Upper lobe of right lung (tissue), 1 donor: ENCODE results near the gene CRYBB3. TPM values are rescaled to one million over a fixed set of nuclear protein-coding genes. Genes with fewer than 3 reads are reported as not detected.
"Not testable (repeated sequence)": the region's sequence is repeated elsewhere in the genome, so short reads cannot be mapped to it uniquely, and the experiment has no call there.

ENCODE experiments used
- ATAC-seq: fragments of 200-7000 bp; cut with Tn5 transposase; one replicate; pipeline ENCODE4 v1.9.1; 2020; ENCODE audit warnings: mild to moderate bottlenecking, moderate library complexity
- DNase-seq: peaks from one replicate; pipeline ENCODE4 v3.0.0-alpha.2; 2020
- H3K27ac ChIP-seq: fragments of 200-600 bp; one replicate; pipeline ENCODE4 v1.8.0; 2022
- H3K27me3 ChIP-seq: fragments of 200-600 bp; one replicate; pipeline ENCODE4 v1.8.0; 2022; ENCODE audit warnings: mild to moderate bottlenecking
- H3K36me3 ChIP-seq: fragments of 200-600 bp; one replicate; pipeline ENCODE4 v1.8.0; 2022
- H3K4me1 ChIP-seq: fragments of 200-600 bp; one replicate; pipeline ENCODE4 v1.8.0; 2022
- H3K4me3 ChIP-seq: fragments of 200-600 bp; one replicate; pipeline ENCODE4 v1.8.0; 2022; ENCODE audit warnings: mild to moderate bottlenecking
- H3K9me3 ChIP-seq: fragments of 200-600 bp; one replicate; pipeline ENCODE4 v1.8.0; 2022
- CTCF ChIP-seq: fragments of 200-600 bp; IDR thresholded peaks from one replicate; pipeline ENCODE4 v1.8.0; 2022; ENCODE audit warnings: antibody characterized with exemption
- intact Hi-C: fragments of 100-400 bp; cut with DNase I; formaldehyde crosslinking; loops from one replicate; pipeline ENCODE4 v1.11.0; 2022
- total RNA-seq: library from RNA; stranded (reverse); fragmentation: NEBNext Ultra II Directional; extraction: Animal tissue kit (Norgen Biotek cat#: 25700); gene quantifications from one replicate; pipeline ENCODE4 v1.2.1, GENCODE V29; 2021
- donor health status: DM: no; HTN: yes; CAD: no; lungs with severe emphysema.

The CRYBB3 gene
- total RNA-seq, 1 donor from 2014 or later: 0.72 TPM

- no peak overlapping the region for H3K27ac ChIP-seq
- H3K36me3 ChIP-seq: peaks cover 19% of the 10 kb centered on the region
- no peaks in the 10 kb centered on the region for H3K9me3 ChIP-seq
- no peaks in the 10 kb centered on the region for H3K27me3 ChIP-seq
- H3K4me3 ChIP-seq: no peak overlapping the region
- intact Hi-C loops: no loop called here
- no peak for TF ChIP-seq CTCF
- ATAC-seq (no peak), DNase-seq (peak; percentile 54)
- no peaks in the 10 kb centered on the region for H3K4me1 ChIP-seq
Observed at GRCh38 chr22:25197340-25197739, 2.3 kb upstream of the CRYBB3 start.

DNA sequence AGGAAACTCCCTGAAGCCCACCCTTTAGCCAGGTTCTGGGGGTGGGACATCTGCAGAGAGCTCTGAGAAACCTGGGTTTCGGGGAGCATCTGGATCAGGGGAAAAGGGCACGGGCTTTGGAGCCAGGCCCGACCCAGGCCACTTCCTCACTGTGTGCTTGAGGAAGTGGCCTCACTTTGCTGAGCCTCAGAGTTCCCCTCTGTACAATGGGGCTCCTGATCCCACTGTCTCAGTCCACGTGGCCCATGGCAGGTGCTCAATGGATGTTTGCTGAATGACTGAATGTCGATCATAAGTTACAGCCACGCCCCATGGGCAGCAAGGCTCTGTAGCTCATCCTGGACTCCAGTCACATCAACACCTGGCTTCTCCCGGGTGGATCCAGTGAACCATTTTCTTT lies 1.3 kb downstream of the CRYBB3 start:
- Histone ChIP-seq H3K36me3 (no peaks in the 10 kb centered on the region), H3K27ac (no peak overlapping the region), H3K27me3 (no peaks in the 10 kb centered on the region), H3K4me3 (no peak overlapping the region), H3K9me3 (no peaks in the 10 kb centered on the region), H3K4me1 (no peaks in the 10 kb centered on the region)
- DNase-seq: peak; percentile 32
- no peak for TF ChIP-seq CTCF
- intact Hi-C loops: no loop called here
- ATAC-seq: no peak

DNA sequence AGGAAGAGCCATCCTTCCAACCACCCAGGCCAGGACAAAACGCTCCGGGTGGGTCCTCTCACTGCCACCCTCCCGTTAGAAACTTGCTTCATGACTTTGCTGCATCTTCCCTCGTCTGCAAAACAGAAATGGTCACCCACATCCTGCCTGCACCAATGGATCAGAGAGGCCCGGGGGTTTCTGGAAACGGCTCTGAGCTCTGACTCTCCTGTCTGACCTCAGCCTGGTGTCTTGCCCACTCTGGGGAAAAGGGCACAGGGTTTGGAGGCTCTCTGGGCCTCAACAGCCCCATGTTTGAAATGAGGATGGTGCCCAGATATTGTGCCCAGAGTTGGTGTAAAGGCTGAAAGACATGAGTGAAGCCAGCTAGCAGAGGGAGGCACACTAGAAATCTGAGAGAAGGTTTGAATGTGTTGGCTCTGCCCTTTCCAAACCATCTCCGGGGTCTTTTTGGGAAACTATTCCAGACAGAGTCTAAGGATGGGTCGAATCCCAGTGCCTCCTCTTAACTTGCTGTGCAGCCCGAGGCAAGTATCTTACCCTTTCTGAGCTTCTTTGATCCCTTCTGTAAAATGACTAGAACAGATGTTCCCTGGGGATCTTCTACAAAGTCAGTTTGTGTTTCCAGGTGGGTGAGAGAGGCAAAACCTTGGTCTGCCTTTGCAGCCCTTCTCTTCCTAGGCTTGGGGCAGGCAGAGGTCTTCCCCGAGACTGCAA lies 2.1 kb downstream of the CRYBB3 start:
- ATAC-seq (no peak), DNase-seq (peak; percentile 53)
- no peak for TF ChIP-seq CTCF
- no peaks in the 10 kb centered on the region for H3K4me1 ChIP-seq
- no peaks in the 10 kb centered on the region for H3K9me3 ChIP-seq
- H3K36me3 ChIP-seq: no peaks in the 10 kb centered on the region
- H3K27ac ChIP-seq: no peak overlapping the region
- no peaks in the 10 kb centered on the region for H3K27me3 ChIP-seq
- intact Hi-C loops: no loop called here
- no peak overlapping the region for H3K4me3 ChIP-seq

DNA sequence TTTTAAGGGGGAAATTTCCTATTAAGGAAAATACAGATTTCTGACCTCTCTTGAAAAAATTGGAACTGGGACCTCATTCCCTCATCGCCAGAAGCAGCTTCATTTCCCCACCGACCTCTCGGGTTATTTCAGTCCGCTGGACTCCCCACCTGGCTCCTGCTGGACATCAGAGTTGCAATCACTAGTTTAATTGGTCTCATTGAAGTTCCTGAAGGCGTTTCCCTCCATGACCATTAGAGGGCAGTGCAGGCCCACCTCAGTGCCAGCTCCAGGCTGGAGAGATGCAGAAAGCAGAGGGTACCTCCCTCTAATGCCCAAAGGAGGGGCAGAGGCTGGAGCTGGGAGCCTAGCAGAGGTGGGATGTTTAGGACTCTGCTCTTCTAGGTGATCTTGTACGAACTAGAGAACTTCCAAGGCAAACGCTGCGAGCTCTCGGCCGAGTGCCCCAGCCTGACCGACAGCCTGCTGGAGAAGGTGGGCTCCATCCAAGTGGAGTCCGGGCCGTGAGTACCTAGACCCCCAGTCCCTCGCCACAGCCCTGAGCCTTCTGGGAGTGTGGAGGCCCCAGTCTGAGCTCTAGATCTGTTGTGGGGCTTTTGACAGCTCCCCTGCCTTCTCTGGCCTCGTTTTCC lies 2.7 kb downstream of the CRYBB3 start:
- ATAC-seq (peak; percentile 83), DNase-seq (peak; percentile 67)
- H3K27me3 ChIP-seq: no peaks in the 10 kb centered on the region

DNA sequence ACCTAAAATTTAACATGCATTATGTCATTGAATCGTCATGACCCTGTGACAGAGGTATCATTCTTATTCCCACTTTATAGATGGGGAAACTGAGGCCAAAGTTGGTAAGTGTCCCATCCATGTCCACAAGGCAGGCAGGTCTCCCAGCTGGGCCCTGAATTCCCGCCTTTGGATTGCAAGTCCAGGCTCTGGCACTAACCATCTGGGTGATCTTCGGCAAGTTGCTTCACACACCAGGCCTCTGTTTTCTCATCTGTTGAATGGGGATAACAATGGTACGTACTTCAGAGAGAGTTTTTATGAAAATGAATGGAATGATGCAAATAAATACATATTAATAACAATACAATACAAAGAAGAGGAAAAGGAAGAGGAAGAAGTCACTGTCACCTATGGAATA lies 3.4 kb downstream of the CRYBB3 start:
- Histone ChIP-seq H3K27me3 (no peaks in the 10 kb centered on the region), H3K27ac (no peak overlapping the region), H3K9me3 (no peaks in the 10 kb centered on the region), H3K4me1 (no peaks in the 10 kb centered on the region), H3K36me3 (no peaks in the 10 kb centered on the region), H3K4me3 (no peak overlapping the region)
- DNase-seq (no peak), ATAC-seq (no peak)
- intact Hi-C loops: no loop called here
- TF ChIP-seq CTCF: no peak

More for the DNA sequence above, 2.7 kb downstream of the CRYBB3 start:
- intact Hi-C loops: no loop called here
- Histone ChIP-seq H3K27ac (no peak overlapping the region), H3K36me3 (no peaks in the 10 kb centered on the region), H3K4me3 (no peak overlapping the region), H3K9me3 (no peaks in the 10 kb centered on the region), H3K4me1 (no peaks in the 10 kb centered on the region)
- TF ChIP-seq CTCF: peak; percentile 89

DNA sequence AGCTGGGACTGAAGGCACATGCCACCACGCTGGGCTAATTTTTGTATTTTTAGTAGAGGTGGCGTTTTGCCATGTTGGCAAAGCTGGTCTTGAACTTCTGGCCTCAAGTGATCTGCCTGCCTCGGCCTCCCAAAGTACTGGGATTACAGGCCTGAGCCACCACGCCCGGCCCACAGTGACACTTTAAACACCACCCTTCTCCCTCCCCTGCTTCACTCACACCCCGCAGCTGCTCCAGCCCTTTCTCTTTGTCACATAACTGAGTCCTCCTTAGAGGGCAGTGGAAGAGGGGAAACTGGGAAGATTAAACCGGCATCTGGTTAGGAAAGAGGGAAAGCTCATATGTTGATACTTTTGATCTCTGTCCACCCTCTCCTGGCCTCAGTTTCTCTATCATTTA lies 4.9 kb downstream of the CRYBB3 start:
- H3K27me3 ChIP-seq, ATAC-seq, H3K9me3 ChIP-seq, H3K4me1 ChIP-seq, intact Hi-C loops, H3K36me3 ChIP-seq, H3K4me3 ChIP-seq, H3K27ac ChIP-seq: not testable (repeated sequence)
- DNase-seq: peak; percentile 26
